Activated CD4-positive, alpha-beta T cell treated with anti-CD3 and anti-CD28 coated beads for 48 hours (primary cell): ENCODE measurements around the gene BBOX1.
"Not testable (repeated sequence)": the region's sequence is repeated elsewhere in the genome, so short reads cannot be mapped to it uniquely, and the experiment has no call there.

Source experiments
- DNase-seq: peaks from one replicate; pipeline ENCODE4 v3.0.0-alpha.2; 2020

Gene BBOX1

GRCh38 chr11:27135924-27136329 is 95.3 kb downstream of the BBOX1 start:
- DNase-seq: not testable (repeated sequence)

DNA sequence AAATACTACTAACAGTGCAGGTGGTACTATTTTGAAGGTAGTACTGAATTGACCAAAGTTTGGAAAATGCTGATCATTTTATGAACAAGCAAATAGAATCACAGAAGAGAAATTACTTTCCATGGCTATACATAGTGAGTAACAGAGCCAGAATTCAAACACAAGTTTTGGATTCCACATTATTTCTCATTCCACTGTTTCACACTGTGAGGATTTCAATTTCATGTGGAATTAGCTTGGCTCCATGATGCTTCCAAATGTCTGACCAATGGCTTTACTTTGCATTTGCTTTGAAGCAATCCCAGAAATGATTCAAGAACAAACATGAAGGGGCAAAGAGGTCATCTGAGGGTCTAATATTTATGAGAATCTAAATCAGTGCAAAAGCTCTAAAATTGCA is 98.1 kb downstream of the BBOX1 start:
- DNase-seq: no peak

GRCh38 chr11:27139742-27140367 is 99.2 kb downstream of the BBOX1 start:
- no peak for DNase-seq

DNA sequence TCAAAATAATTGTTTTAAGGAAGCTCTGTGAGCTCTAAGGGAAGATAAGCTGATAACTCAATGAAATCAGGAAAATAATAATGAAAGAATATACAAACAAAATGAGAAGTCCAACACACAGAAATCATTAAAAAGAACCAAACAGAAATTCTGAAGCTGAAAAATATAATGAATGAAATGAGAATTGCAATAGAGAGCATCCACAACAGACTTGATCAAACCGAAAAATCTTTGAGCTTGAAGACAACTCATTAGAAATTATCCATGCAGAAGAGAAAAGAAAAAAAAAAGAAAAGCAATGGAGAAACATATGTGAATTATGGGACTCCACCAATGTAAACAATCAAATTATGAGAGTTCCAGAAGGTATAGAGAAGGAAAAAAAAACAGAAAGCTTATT is 101.0 kb downstream of the BBOX1 start:
- DNase-seq: no peak

GRCh38 chr11:27147916-27148315 is 107.3 kb downstream of the BBOX1 start:
- no peak for DNase-seq

GRCh38 chr11:27148506-27148905 is 107.9 kb downstream of the BBOX1 start:
- no peak for DNase-seq

DNA sequence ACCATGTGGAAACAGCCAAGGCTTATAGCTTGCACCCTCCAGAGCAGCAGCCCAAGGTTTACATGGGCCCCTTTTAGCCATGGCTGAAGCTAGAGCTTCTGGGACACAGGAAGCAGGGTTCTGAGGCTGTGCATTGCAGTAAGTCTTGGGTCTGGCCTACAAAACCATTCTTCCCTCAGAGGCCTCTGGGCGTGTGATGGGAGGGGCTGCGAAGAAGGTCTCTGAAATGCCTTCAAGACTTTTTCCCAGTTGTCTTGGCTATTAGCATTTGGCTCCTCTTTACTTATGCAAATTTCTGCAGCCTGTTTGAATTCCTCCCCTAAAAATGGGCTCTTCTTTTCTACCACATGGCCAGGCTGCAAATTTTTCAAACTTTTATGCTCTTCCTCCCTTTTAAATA is 109.5 kb downstream of the BBOX1 start:
- DNase-seq: no peak

DNA sequence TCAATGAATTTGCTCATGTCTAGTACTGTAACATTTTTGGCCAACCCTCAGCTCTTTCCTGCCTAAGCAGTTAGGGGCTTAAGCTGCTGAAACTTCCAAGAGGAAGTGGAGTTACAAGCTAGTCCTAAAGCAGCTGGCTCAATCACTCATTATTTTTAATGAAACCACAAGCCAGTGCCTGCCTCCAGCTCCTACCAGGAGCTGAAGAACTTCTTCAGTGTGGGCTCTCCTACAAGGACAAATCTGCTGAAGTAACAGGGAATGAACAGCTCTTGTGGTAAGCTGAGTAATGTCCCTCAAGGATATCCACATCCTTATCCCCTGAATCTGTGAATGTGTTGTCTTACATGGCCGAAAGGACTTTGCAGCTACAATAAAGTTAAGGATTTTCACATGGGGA is 112.5 kb downstream of the BBOX1 start:
- no peak for DNase-seq

DNA sequence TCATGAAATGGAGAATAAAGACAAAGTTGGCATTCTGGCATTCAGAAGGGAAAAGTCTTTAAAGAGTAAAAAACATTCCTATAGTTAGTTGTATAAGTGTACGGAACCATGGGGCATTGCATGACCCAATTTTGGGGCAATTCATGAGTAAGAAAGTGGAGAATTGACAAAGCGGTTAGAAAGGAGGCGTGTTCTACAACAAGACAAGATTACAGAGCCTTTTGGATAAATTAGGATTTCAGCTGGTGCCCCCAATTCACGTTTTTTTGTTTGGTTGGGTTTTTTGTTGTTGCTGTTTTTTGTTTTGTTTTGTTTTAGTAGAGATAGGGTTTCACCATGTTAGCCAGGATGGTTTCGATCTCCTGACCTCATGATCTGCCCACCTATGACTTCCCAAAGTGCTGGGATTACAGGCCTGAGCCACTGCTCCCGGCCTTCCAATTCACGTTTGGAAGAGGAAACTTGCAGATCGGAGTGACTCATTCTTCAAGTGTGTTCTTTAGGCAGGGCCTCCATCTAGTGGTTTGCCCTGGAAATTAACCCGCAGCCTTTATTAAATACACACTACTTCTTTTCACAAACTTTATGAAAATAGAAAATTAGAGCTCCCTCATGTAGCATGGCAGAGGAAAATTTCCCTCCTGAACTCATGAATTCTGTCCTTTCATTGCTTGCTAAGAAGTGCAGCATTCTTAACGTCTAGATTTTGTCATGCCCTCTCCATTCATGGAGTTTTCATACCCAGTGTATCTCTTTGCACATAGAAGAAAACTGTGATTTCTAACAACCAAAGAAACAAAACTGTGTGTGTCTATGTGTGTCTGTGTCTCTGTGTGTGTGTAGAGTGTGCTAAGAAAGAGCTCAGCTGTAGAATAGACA is 118.1 kb downstream of the BBOX1 start:
- peak; percentile 22 for DNase-seq

GRCh38 chr11:27159335-27159679 is 118.7 kb downstream of the BBOX1 start:
- DNase-seq: no peak

DNA sequence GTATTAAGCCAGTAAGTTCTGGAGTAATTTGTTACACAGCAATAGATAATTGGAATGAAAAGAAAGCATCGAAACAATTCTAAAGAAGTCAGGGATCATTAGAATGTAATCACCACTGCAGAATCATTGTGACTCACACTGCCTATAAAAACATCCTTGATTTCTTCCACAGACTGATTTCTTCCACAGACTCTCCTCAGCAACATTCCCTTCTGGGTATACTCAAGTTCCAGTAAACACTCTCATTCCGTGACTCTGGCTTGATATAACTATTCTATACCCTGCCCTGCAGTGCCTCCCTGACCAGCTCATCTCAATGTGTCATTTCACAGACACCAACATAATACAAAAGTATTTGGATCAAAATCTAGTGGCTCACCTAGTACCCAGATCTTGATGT is 120.5 kb downstream of the BBOX1 start:
- DNase-seq: no peak

DNA sequence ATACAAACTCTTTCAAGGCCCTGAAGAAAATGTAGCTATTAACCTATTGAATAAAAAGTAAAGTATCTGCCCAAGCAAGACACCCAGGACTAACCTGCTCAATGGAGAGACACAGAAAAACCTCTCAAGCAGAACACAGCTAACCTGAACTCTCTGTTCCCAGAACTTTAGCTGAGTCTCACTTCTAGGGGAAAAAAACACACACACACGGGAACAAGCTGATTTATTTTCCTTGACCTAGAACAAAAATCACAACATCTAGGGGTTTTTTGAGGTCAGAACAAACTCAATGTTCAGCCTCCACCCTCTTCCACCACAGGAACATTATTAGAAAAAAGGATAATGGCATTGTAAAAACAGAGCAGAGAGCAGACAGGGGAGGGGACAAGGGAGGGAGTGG is 121.6 kb downstream of the BBOX1 start:
- DNase-seq: no peak

DNA sequence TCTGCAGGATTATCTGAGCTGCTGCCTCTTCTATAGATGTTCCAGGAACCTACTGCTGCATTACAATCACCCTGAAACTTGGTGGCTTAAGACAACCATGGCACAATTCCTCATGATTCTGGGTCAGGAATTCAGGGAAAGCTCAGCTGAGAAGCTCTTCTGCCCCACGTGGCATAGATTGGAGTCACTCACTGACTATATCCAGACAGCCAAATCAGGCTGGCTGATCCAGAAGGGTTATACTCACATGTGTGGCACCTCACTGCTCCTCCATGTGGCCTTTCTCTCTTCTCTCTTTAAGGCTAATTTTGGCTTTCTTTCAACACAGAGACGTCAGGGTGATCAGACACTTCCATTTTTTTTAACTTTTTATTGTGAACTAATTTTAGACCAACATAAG is 125.5 kb downstream of the BBOX1 start:
- no peak for DNase-seq

DNA sequence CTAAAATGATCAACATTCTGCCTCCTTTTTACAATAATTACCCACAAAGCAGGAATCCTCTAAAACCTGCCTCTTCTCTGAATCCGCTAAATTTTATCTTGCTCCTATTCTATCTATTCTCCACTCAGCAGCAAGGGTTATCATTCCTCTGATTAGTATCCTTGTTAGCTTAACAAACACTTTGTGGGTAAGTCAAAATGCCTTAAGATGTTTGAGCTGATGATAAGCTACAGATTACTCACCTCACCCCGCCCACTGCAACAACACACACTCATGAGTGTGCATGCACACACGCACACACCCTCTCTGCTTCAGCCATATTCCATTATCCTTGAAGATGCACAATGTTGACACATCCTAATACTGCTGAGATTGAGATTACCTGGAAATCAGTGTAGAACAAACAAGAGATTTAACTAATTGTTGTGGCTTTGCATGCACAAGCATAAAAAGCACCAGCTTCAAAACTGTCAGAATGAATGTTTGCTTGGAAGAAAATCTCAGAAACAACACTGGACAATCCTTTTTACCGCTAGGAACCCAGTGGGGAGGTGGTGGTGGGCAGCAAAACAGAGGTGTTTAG is 130.9 kb downstream of the BBOX1 start:
- no peak for DNase-seq

DNA sequence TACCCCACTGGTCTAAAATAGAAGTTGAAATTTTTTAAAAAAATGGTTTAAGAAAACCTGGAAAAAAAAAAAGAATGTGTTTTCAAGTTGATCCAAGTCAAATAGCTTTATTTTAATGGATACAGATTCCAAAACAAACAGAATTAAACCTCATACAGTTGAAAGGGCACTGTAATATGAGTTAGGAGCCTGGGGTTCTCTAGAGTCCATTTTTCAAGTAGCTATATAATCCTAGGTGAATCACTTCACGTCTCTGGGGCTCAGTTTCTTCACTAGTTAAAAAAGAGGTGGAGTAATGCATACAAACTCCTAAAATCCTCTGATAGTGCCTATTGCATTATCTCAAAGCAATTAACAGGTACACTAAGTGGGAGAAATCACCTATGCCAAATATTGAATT is 132.9 kb downstream of the BBOX1 start:
- no peak for DNase-seq

DNA sequence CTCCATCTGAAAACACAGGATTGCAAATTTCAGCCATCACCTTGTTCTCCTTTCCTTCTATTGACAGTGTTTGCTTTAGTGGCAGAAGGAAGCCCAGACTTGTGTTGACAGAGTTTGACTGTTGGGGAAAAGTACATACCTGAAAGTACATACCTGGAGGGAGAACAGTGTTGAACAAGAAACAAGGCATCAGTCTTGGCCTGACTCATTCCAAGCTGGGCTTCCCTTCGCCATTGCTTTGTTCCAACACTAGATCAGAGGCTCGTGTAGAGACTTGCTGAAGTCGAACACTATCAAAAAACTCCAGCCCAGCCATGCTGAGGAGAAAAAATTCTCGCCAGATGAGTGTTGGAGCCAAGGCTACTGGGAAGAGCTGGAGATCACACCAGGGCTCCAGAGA is 133.4 kb downstream of the BBOX1 start:
- no peak for DNase-seq

DNA sequence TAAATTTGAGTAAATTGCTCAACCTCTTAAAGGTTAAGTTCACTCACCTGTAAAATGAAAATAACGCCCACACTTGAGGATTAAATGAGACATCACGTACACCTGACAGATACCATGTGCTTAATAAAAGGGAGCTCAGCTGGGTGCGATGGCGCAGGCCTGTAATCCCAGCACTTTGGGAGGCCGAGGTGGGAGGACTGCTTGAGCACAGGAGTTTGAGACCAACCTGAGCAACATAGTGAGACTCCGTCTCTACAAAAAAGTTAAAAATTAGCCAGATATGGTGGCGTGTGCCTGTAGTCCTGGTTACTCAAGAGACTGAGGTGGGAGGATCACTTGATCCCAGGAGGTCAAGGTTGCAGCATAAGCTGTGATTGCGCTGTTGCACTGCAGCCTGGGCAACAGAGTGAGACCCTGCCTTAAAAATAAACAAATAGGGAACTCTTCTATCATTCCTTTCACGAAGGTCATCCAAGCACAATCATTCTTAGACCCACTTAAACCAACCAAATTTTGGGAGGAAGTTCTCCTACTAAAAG is 134.1 kb downstream of the BBOX1 start:
- DNase-seq: no peak

GRCh38 chr11:27175562-27175961 is 134.9 kb downstream of the BBOX1 start:
- not testable (repeated sequence) for DNase-seq
